ENCODE measurements around the gene PKHD1.

Gene PKHD1

DNA sequence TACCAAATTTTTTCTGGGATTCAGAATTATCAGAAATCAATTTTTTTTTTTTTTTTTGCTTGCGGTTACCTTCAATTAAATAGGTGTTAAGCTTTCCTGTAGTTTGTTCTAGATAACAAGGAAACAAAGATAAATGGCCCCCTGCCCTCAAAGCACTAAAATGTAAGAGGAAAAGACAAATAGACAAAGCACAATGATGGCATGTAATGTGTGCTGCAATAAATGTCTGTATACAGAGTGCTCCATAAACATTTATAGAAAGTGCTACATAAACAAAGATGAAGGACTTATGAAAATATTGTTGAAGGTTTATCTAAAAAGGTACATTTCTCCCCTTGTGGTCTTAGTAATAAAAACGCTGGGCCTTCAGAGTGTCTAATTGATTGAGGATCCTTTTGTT is 384.6 kb downstream of the PKHD1 start:
- Histone ChIP-seq H2AFZ (ENCODE audit: low read length) (no peak overlapping the region), H3K27me3 (ENCODE audit: insufficient read depth, low read length) (no peaks in the 10 kb centered on the region), H3K9me2 (ENCODE audit: low read depth, low read length) (no peaks in the 10 kb centered on the region), H4K20me1 (ENCODE audit: insufficient read depth, low read length) (no peaks in the 10 kb centered on the region), H3K79me2 (ENCODE audit: insufficient read depth, low read length) (no peaks in the 10 kb centered on the region), H3K4me1 (ENCODE audit: insufficient read depth, low read length, severe bottlenecking) (no peaks in the 10 kb centered on the region), H3K36me3 (ENCODE audit: insufficient read depth, low read length) (no peaks in the 10 kb centered on the region), H3K27ac (ENCODE audit: low read depth, low read length, poor library complexity, severe bottlenecking) (no peak overlapping the region), H3F3A (ENCODE audit: insufficient read depth, low read length) (no peaks in the 10 kb centered on the region), H3K9ac (ENCODE audit: low read length) (no peak overlapping the region), H3K9me3 (ENCODE audit: low read length) (no peaks in the 10 kb centered on the region), H3K4me2 (ENCODE audit: low read length) (no peak overlapping the region), H3K4me3 (ENCODE audit: low read depth, low read length, poor library complexity, severe bottlenecking) (no peak overlapping the region)
- TF ChIP-seq, protein P1, sequence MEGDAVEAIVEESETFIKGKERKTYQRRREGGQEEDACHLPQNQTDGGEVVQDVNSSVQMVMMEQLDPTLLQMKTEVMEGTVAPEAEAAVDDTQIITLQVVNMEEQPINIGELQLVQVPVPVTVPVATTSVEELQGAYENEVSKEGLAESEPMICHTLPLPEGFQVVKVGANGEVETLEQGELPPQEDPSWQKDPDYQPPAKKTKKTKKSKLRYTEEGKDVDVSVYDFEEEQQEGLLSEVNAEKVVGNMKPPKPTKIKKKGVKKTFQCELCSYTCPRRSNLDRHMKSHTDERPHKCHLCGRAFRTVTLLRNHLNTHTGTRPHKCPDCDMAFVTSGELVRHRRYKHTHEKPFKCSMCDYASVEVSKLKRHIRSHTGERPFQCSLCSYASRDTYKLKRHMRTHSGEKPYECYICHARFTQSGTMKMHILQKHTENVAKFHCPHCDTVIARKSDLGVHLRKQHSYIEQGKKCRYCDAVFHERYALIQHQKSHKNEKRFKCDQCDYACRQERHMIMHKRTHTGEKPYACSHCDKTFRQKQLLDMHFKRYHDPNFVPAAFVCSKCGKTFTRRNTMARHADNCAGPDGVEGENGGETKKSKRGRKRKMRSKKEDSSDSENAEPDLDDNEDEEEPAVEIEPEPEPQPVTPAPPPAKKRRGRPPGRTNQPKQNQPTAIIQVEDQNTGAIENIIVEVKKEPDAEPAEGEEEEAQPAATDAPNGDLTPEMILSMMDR (IDR thresholded peaks at IDR 0.05; ENCODE audit: low read length): no peak
- TF ChIP-seq EZH2 (IDR thresholded peaks at IDR 0.05; ENCODE audit: borderline replicate concordance, low read length): no peak

DNA sequence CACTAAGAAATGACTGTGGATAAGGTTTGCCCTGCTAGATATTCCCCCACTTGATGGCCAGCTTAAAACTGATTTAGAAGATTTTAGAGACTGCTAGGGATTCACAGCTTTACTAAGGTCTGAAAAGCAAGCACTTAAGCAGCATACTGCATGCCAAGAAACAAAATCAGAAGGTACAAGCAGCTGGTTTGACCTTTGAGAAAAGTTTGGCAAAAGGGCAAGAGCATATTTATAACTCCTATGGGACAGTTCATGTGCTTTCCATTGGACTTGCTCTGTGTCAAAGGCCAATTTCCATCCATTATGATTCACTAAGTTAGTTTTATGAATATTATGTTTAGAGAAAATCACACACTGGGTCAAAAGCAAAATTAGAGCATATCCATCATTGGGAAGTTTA is 402.8 kb downstream of the PKHD1 start:
- Histone ChIP-seq H3K27ac (ENCODE audit: low read depth, low read length, poor library complexity, severe bottlenecking) (no peak overlapping the region), H3K4me1 (ENCODE audit: insufficient read depth, low read length, severe bottlenecking) (no peaks in the 10 kb centered on the region), H3K9ac (ENCODE audit: low read length) (no peak overlapping the region), H3K9me3 (ENCODE audit: low read length) (no peaks in the 10 kb centered on the region), H3K9me2 (ENCODE audit: low read depth, low read length) (no peaks in the 10 kb centered on the region), H3K36me3 (ENCODE audit: insufficient read depth, low read length) (no peaks in the 10 kb centered on the region), H3K27me3 (ENCODE audit: insufficient read depth, low read length) (no peaks in the 10 kb centered on the region), H3K79me2 (ENCODE audit: insufficient read depth, low read length) (no peaks in the 10 kb centered on the region), H3K4me2 (ENCODE audit: low read length) (no peak overlapping the region), H3K4me3 (ENCODE audit: low read depth, low read length, poor library complexity, severe bottlenecking) (no peak overlapping the region), H3F3A (ENCODE audit: insufficient read depth, low read length) (no peaks in the 10 kb centered on the region), H2AFZ (ENCODE audit: low read length) (no peak overlapping the region), H4K20me1 (ENCODE audit: insufficient read depth, low read length) (no peaks in the 10 kb centered on the region)
- TF ChIP-seq EZH2 (IDR thresholded peaks at IDR 0.05; ENCODE audit: borderline replicate concordance, low read length): no peak
- TF ChIP-seq, protein P1 (IDR thresholded peaks at IDR 0.05; ENCODE audit: low read length): no peak

DNA sequence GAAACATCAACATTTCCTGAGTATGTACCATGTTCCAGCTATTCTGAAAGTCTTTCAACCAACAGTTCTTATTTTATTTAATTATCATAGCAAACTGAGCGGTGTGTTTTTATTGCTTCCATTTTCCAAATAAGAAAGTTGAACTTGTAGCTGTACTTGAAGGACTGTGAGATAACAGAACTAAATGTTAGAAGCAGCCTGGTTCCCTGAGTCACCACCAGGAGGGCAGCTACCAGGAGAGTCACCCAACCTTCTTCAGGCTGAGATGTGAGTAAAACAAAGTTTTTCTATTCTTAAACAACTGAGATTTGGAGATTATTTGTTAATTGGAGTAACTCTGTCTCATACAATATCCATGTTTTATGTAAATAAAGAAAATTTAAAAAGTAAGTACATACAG is 403.4 kb downstream of the PKHD1 start:
- Histone ChIP-seq H4K20me1 (ENCODE audit: insufficient read depth, low read length) (no peaks in the 10 kb centered on the region), H3K9me3 (ENCODE audit: low read length) (no peaks in the 10 kb centered on the region)

More for the DNA sequence above, 403.4 kb downstream of the PKHD1 start:
- no peak overlapping the region for H3K9ac ChIP-seq (ENCODE audit: low read length)
- no peak for TF ChIP-seq EZH2 (IDR thresholded peaks at IDR 0.05; ENCODE audit: borderline replicate concordance, low read length)
- TF ChIP-seq, protein P1 (IDR thresholded peaks at IDR 0.05; ENCODE audit: low read length): no peak
- H3K27me3 ChIP-seq (ENCODE audit: insufficient read depth, low read length): no peaks in the 10 kb centered on the region
- H3K9me2 ChIP-seq (ENCODE audit: low read depth, low read length): no peaks in the 10 kb centered on the region
- H3K4me2 ChIP-seq (ENCODE audit: low read length): no peak overlapping the region
- H3F3A ChIP-seq (ENCODE audit: insufficient read depth, low read length): no peaks in the 10 kb centered on the region
- H3K4me1 ChIP-seq (ENCODE audit: insufficient read depth, low read length, severe bottlenecking): no peaks in the 10 kb centered on the region
- no peak overlapping the region for H2AFZ ChIP-seq (ENCODE audit: low read length)
- H3K79me2 ChIP-seq (ENCODE audit: insufficient read depth, low read length): no peaks in the 10 kb centered on the region
- H3K36me3 ChIP-seq (ENCODE audit: insufficient read depth, low read length): no peaks in the 10 kb centered on the region
- H3K4me3 ChIP-seq (ENCODE audit: low read depth, low read length, poor library complexity, severe bottlenecking): no peak overlapping the region
- H3K27ac ChIP-seq (ENCODE audit: low read depth, low read length, poor library complexity, severe bottlenecking): no peak overlapping the region

Data from OCI-LY1 (cell line).